Upper lobe of right lung (tissue), 1 donor: Measurements from ENCODE around the gene PI4K2A. TPM values are rescaled to one million over a fixed set of nuclear protein-coding genes. Genes with fewer than 3 reads are reported as not detected.
A peak's percentile ranks its signal among the peaks of the same experiment; 100 is the strongest.

Source experiments
- ATAC-seq: fragments of 200-7000 bp; cut with Tn5 transposase; one replicate; pipeline ENCODE4 v1.9.1; 2020; ENCODE audit warnings: mild to moderate bottlenecking, moderate library complexity
- DNase-seq: peaks from one replicate; pipeline ENCODE4 v3.0.0-alpha.2; 2020
- H3K27ac ChIP-seq: fragments of 200-600 bp; one replicate; pipeline ENCODE4 v1.8.0; 2022
- H3K27me3 ChIP-seq: fragments of 200-600 bp; one replicate; pipeline ENCODE4 v1.8.0; 2022; ENCODE audit warnings: mild to moderate bottlenecking
- H3K36me3 ChIP-seq: fragments of 200-600 bp; one replicate; pipeline ENCODE4 v1.8.0; 2022
- H3K4me1 ChIP-seq: fragments of 200-600 bp; one replicate; pipeline ENCODE4 v1.8.0; 2022
- H3K4me3 ChIP-seq: fragments of 200-600 bp; one replicate; pipeline ENCODE4 v1.8.0; 2022; ENCODE audit warnings: mild to moderate bottlenecking
- H3K9me3 ChIP-seq: fragments of 200-600 bp; one replicate; pipeline ENCODE4 v1.8.0; 2022
- CTCF ChIP-seq: fragments of 200-600 bp; IDR thresholded peaks from one replicate; pipeline ENCODE4 v1.8.0; 2022; ENCODE audit warnings: antibody characterized with exemption
- intact Hi-C: fragments of 100-400 bp; cut with DNase I; formaldehyde crosslinking; loops from one replicate; pipeline ENCODE4 v1.11.0; 2022
- total RNA-seq: library from RNA; stranded (reverse); fragmentation: NEBNext Ultra II Directional; extraction: Animal tissue kit (Norgen Biotek cat#: 25700); gene quantifications from one replicate; pipeline ENCODE4 v1.2.1, GENCODE V29; 2021
- donor health status: DM: no; HTN: yes; CAD: no; lungs with severe emphysema.

Gene PI4K2A
- total RNA-seq, 1 donor from 2014 or later: 28.3 TPM

DNA sequence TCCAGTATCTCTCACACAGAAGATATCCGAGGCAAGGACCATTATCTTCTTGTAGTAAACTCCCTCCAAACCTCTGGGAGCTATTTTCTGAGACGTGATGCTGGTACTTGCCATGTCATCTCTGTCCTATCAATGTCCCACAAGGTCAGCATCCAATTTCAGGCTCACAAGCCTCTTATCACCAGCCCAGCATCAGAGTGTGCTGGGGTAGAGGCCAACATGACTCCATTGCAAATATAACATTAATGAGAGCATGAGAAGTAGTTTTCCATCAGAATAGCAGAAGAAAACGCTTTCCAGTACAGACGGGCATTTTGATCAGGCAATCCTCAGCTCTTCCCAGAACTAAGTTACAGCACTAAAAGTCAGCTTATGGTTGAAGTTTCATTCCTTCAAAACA, 12.7 kb upstream of the PI4K2A start:
- ATAC-seq (no peak), DNase-seq (no peak)
- no peaks in the 10 kb centered on the region for H3K9me3 ChIP-seq
- TF ChIP-seq CTCF: no peak
- no peaks in the 10 kb centered on the region for H3K36me3 ChIP-seq
- no peak overlapping the region for H3K27ac ChIP-seq
- H3K4me1 ChIP-seq: no peaks in the 10 kb centered on the region
- no peaks in the 10 kb centered on the region for H3K27me3 ChIP-seq
- no peak overlapping the region for H3K4me3 ChIP-seq
- intact Hi-C loops: no loop called here

GRCh38 chr10:97628228-97628627, 12.2 kb upstream of the PI4K2A start:
- ATAC-seq (peak; percentile 20), DNase-seq (no peak)
- Histone ChIP-seq H3K27me3 (no peaks in the 10 kb centered on the region), H3K4me1 (no peaks in the 10 kb centered on the region), H3K9me3 (no peaks in the 10 kb centered on the region), H3K4me3 (no peak overlapping the region), H3K36me3 (no peaks in the 10 kb centered on the region), H3K27ac (no peak overlapping the region)
- intact Hi-C loops: no loop called here
- TF ChIP-seq CTCF: no peak

DNA sequence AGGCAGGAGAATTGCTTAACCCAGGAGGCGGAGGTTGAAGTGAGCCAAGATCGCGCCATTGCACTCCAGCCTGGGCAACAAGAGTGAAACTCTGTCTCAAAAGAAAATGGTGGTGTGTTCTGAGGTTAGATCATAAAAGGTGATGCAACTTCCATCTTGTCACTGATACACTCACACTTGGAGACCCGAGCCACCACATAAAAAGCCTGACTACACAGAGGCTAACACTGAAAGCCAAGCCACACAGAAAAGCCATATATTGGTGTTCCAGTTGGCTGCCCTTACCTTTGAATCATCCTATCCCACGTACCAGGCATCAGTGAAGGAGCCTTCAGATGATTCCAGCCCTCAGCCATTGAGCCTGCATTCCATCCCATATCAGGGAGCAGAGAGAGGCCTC, 11.2 kb upstream of the PI4K2A start:
- ATAC-seq (no peak), DNase-seq (no peak)
- Histone ChIP-seq H3K4me1 (peaks cover 4% of the 10 kb centered on the region), H3K9me3 (no peaks in the 10 kb centered on the region), H3K27ac (no peak overlapping the region), H3K4me3 (no peak overlapping the region), H3K36me3 (no peaks in the 10 kb centered on the region), H3K27me3 (no peaks in the 10 kb centered on the region)
- intact Hi-C loops: no loop called here
- TF ChIP-seq CTCF: no peak

DNA sequence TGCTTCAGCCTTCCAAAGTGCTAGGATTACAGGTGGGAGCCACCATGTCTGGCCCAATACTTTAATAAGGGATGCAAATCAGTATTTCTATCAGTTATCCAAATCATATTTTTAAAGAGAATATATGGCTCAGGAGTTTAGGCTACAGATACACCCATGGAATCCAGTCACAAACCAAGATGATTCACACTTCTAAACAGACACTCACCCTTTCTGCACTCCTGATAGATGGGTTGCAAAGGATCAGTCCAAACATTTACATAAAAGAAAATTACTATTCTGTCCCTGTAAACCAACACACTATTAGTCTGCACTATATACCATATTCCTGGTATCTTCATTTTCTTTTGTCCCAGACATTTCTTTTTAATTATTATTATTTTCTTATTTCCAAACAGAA, 9.4 kb upstream of the PI4K2A start:
- TF ChIP-seq CTCF: no peak
- Histone ChIP-seq H3K4me1 (peaks cover 4% of the 10 kb centered on the region), H3K36me3 (no peaks in the 10 kb centered on the region), H3K27ac (no peak overlapping the region), H3K9me3 (no peaks in the 10 kb centered on the region), H3K4me3 (no peak overlapping the region), H3K27me3 (no peaks in the 10 kb centered on the region)
- intact Hi-C loops: no loop called here
- DNase-seq: no peak
- ATAC-seq: no peak

DNA sequence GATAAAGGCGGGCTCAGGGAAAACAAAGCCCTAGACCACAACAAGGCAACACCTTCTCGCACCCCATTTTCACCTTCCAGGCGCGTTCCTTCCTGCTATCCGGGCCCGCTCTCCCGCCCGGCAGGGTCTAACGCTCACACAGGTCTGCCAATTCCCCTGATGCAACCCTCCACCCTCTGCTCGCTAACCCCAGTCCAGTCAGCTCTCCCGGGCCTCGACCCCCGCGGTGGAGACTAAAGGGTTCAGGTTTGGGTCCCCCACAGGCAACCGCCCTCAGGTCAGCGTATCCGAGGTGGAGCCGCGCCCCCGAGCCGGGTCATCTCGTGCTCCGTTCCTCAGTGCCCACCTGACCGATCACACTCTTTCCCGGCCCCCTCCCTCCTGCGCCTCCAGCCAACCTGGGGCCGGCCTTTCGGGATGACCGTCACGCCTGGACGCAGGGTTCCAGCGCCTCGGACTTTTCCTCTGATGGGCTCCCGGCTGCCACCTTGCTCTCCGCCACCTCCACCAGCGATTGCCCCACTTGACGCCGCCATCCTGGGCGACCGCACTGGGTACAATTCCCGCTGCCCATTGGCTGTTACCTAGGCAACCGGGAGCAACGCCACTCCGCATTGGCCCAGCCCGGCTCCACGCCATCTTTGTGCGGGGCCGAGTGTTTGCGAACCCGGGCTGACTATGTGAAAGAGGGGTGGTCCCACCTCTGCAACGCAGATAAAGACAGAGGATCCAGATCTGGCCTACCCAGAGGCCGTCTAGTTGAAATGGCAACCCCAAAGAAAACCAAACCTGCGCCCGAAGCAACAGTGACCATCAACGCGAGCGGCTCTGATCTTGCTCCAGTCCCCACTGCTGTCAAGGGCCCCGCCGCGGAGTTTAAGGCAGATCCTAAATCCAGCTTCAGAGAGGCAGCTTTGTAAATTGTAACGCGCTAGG, 7.3 kb upstream of the PI4K2A start, which contains the start of gene MORN4:
MORN4 (minus strand) TSS at position 552 of the 936 bp plus-strand sequence. CDS start 13,847 bp downstream, outside the sequence.
- peak; percentile 96 for DNase-seq
- peak within 1 kb of the TSS; percentile 81 for H3K4me3 ChIP-seq
- H3K27me3 ChIP-seq: no peaks in the 10 kb centered on the region
- no peak for TF ChIP-seq CTCF
- H3K4me1 ChIP-seq: peaks cover 4% of the 10 kb centered on the region
- intact Hi-C loops: no loop called here
- no peaks in the 10 kb centered on the region for H3K36me3 ChIP-seq
- H3K27ac ChIP-seq: peak within 1 kb of the TSS; percentile 70
- peak; percentile 100 for ATAC-seq
- no peaks in the 10 kb centered on the region for H3K9me3 ChIP-seq
